PC-9 (cell line): ENCODE measurements around the gene RTN4RL1. TPM values are rescaled to one million over a fixed set of nuclear protein-coding genes. Genes with fewer than 3 reads are reported as not detected.

Experiments used
- BruUV-seq: library from RNA; stranded (reverse); fragments of 400-500 nt; replicated peaks from 2 replicates; lab custom pipeline; 2021; lab: Mats Ljungman, UMichigan
- CTCF ChIA-PET: fragments of 300-600 bp; sonication (Branson Sonifier 250); formaldehyde crosslinking; loops from one replicate; lab custom pipeline; 2022; ENCODE audit warnings: antibody characterized with exemption; lab: Charles Lee
- POLR2A ChIA-PET: fragments of 300-600 bp; sonication (Branson Sonifier 250); formaldehyde crosslinking; loops from one replicate; lab custom pipeline; 2022; ENCODE audit warnings: antibody characterized with exemption; ENCODE audit not compliant: unreplicated experiment; lab: Charles Lee
- DNase-seq, 2 experiments: peaks; one replicate each; pipeline versions ENCODE4 v3.0.0 to v3.0.0-alpha.2; 2015 to 2022; ENCODE audit warnings: mixed read lengths in 1 of 2
- H2AFZ ChIP-seq: fragments of 200-600 bp; sonication (generic); 2 replicates; pipeline ENCODE4 v1.8.1; 2017; ENCODE audit warnings: antibody characterized with exemption
- H3F3A ChIP-seq: fragments of 200-600 bp; sonication (generic); 2 replicates; pipeline ENCODE4 v1.8.1; 2017; ENCODE audit warnings: antibody characterized with exemption, mild to moderate bottlenecking, low read depth; ENCODE audit not compliant: insufficient read depth
- H3K27ac ChIP-seq: fragments of 200-600 bp; sonication (generic); 2 replicates; pipeline ENCODE4 v1.6.1; 2016; ENCODE audit warnings: mixed run types
- H3K27me3 ChIP-seq: fragments of 200-600 bp; sonication (generic); 2 replicates; pipeline ENCODE4 v1.6.1; 2016; ENCODE audit warnings: low read depth, mixed run types; ENCODE audit not compliant: insufficient read depth
- H3K36me3 ChIP-seq: fragments of 200-600 bp; sonication (generic); 2 replicates; pipeline ENCODE4 v1.6.1; 2016; ENCODE audit warnings: low read depth, mixed run types
- H3K4me1 ChIP-seq: fragments of 200-600 bp; sonication (generic); replicated peaks from 2 replicates; pipeline ENCODE4 v1.6.1; 2016; ENCODE audit warnings: mixed run types; ENCODE audit not compliant: insufficient read depth
- H3K4me2 ChIP-seq: fragments of 200-600 bp; sonication (generic); 2 replicates; pipeline ENCODE4 v1.6.1; 2017; ENCODE audit warnings: mixed run types
- H3K4me3 ChIP-seq: fragments of 200-600 bp; sonication (generic); 2 replicates; pipeline ENCODE4 v1.6.1; 2016; ENCODE audit warnings: mixed run types
- H3K79me2 ChIP-seq: fragments of 200-600 bp; sonication (generic); 2 replicates; pipeline ENCODE4 v1.6.1; 2017; ENCODE audit warnings: low read depth, mixed run types
- H3K9me2 ChIP-seq: fragments of 200-600 bp; sonication (generic); 2 replicates; pipeline ENCODE4 v1.8.1; 2017; ENCODE audit warnings: mild to moderate bottlenecking; ENCODE audit not compliant: insufficient read depth
- H3K9me3 ChIP-seq: fragments of 200-600 bp; sonication (generic); 2 replicates; pipeline ENCODE4 v1.8.1; 2016; ENCODE audit warnings: low read depth; ENCODE audit not compliant: insufficient read depth
- H4K20me1 ChIP-seq: fragments of 200-600 bp; sonication (generic); 2 replicates; pipeline ENCODE4 v1.8.1; 2017; ENCODE audit not compliant: insufficient read depth
- EZH2 ChIP-seq: fragments of 200-600 bp; sonication (generic); IDR thresholded peaks from 2 replicates; pipeline ENCODE4 v1.8.0; 2017; ENCODE audit warnings: antibody characterized with exemption, low read depth
- intact Hi-C: fragments of 100-400 bp; cut with micrococcal nuclease; formaldehyde crosslinking; loops from one replicate; pipeline ENCODE4 v1.10.0; 2022; ENCODE audit not compliant: unreplicated experiment
- total RNA-seq: library from RNA; stranded (reverse); gene quantifications from 2 replicates; pipeline ENCODE4 v1.2.3, GENCODE V29; 2021
- TF ChIP-seq, protein P1 (sequence below): fragments of 200-600 bp; sonication (generic); conservative IDR thresholded peaks from 2 replicates; pipeline ENCODE4 v1.6.1; 2017; ENCODE audit warnings: mixed run types, antibody characterized with exemption, mild to moderate bottlenecking, moderate library complexity

The RTN4RL1 gene
- total RNA-seq, 1 experiment from 2014 or later: 0.13 TPM

GRCh38 chr17:2071024-2071385 is 45.9 kb upstream of the RTN4RL1 start:
- TF ChIP-seq, protein P1, sequence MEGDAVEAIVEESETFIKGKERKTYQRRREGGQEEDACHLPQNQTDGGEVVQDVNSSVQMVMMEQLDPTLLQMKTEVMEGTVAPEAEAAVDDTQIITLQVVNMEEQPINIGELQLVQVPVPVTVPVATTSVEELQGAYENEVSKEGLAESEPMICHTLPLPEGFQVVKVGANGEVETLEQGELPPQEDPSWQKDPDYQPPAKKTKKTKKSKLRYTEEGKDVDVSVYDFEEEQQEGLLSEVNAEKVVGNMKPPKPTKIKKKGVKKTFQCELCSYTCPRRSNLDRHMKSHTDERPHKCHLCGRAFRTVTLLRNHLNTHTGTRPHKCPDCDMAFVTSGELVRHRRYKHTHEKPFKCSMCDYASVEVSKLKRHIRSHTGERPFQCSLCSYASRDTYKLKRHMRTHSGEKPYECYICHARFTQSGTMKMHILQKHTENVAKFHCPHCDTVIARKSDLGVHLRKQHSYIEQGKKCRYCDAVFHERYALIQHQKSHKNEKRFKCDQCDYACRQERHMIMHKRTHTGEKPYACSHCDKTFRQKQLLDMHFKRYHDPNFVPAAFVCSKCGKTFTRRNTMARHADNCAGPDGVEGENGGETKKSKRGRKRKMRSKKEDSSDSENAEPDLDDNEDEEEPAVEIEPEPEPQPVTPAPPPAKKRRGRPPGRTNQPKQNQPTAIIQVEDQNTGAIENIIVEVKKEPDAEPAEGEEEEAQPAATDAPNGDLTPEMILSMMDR: no peak
- TF ChIP-seq EZH2: no peak
- H3K36me3 ChIP-seq: no peaks in the 10 kb centered on the region
- H3K27ac ChIP-seq: no peak overlapping the region
- H3K4me1 ChIP-seq: peaks cover 8% of the 10 kb centered on the region; the same call in 1 of the 2 replicates
- ChIA-PET POLR2A (no interaction called here), CTCF (interaction anchor here (0.6 kb wide), 1 partner anchor 12 kb away, joined by 3 read pairs; no protein-coding TSS in a partner anchor)
- H3K9me2 ChIP-seq: no peaks in the 10 kb centered on the region
- intact Hi-C loops: loop anchor here (2.0 kb wide), 1 partner anchor 14 kb away; no protein-coding TSS in a partner anchor
- no peaks in the 10 kb centered on the region for H3K79me2 ChIP-seq
- BruUV-seq: no TSS peak
- no peak for DNase-seq
- no peaks in the 10 kb centered on the region for H4K20me1 ChIP-seq
- H3F3A ChIP-seq: peaks cover 9% of the 10 kb centered on the region; the same call in 1 of the 2 replicates
- no peak overlapping the region for H2AFZ ChIP-seq
- H3K4me2 ChIP-seq: no peak overlapping the region
- no peaks in the 10 kb centered on the region for H3K27me3 ChIP-seq
- H3K9me3 ChIP-seq: no peaks in the 10 kb centered on the region
- no peak overlapping the region for H3K4me3 ChIP-seq

DNA sequence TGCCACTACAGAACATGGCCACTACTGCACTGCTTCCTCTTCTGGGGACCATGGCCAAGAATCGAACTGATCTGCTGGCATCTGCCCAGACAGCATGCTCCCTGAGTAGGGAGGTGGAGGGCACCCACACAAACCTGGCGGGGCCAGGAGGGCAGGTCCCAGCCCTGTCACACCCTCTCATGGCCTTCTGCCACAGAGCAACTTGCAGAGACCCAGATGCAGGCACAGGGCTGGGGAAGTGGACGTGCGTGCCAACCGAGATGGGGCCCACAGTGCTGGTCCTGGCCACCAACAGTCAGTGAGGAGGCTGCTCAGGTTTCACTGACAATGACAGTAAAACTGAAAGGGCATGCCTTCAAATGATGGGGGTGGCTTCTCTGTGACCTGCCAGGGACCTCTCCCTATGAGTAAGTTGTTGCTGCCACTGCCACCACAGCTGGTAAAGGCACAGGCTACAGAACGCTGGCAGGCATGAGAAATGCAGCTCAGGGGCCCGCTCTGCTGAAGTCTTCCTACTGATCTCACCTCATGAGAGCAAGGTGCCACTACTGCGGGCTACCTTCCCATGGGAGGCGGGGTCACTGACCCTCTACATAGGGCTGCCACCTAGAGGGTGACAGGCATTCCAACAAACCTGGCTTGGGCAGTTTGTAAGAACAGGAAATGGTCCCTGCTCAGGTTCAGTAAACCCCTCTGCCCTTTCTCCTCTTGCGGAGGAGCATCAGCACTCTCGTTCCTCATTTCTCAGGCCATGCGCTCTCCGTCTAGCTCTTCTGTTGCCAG is 45.3 kb upstream of the RTN4RL1 start:
- Histone ChIP-seq H3K4me1 (peaks cover 2% of the 10 kb centered on the region; the same call in 1 of the 2 replicates), H4K20me1 (no peaks in the 10 kb centered on the region), H3K9me3 (no peaks in the 10 kb centered on the region), H3F3A (peaks cover 9% of the 10 kb centered on the region; the same call in 1 of the 2 replicates), H3K4me2 (no peak overlapping the region), H2AFZ (no peak overlapping the region), H3K4me3 (no peak overlapping the region), H3K27ac (no peak overlapping the region), H3K27me3 (no peaks in the 10 kb centered on the region), H3K9me2 (no peaks in the 10 kb centered on the region), H3K36me3 (no peaks in the 10 kb centered on the region), H3K79me2 (no peaks in the 10 kb centered on the region)
- ChIA-PET CTCF (no interaction called here), POLR2A (no interaction called here)
- DNase-seq: peak in 1 of 2 experiments; percentile 71
- TF ChIP-seq, protein P1: no peak
- TF ChIP-seq EZH2: no peak
- intact Hi-C loops: loop anchor here (2.0 kb wide), 1 partner anchor 14 kb away; no protein-coding TSS in a partner anchor
- BruUV-seq: no TSS peak

DNA sequence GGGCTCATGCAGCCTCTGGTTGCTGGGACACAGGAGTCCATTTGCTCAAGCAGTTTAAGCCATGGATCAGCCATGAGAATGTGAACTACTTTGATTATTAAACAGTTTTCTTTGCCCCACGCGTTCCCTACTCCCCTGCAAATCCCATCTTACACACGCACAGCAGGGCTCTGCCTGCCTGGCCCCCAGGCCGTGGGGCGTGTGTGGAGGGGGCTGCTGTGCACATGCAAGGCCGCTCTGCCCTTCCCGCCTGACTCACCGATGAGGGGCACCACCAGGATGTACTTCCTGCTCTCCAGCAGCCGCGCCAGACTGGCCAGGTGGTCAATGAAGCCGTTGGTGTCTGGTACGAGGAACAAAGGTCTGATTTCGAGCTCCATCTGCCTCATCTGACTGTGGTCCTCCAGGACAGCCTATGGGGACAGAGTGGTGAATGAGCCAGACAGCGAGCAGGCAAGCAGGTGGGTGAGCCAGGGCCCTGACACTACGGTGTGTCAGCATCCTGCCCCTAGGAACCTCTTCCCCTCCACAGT is 43.5 kb upstream of the RTN4RL1 start:
- Histone ChIP-seq H3K4me3 (no peak overlapping the region), H3K9me2 (no peaks in the 10 kb centered on the region), H3K79me2 (no peaks in the 10 kb centered on the region), H3K36me3 (no peaks in the 10 kb centered on the region), H3K27me3 (no peaks in the 10 kb centered on the region), H3K27ac (no peak overlapping the region), H3K4me2 (no peak overlapping the region), H3K4me1 (no peaks in the 10 kb centered on the region), H3F3A (peaks cover 13% of the 10 kb centered on the region; the same call in 1 of the 2 replicates), H2AFZ (no peak overlapping the region), H4K20me1 (no peaks in the 10 kb centered on the region), H3K9me3 (no peaks in the 10 kb centered on the region)
- BruUV-seq: no TSS peak
- POLR2A ChIA-PET: no interaction called here
- intact Hi-C loops: no loop called here
- DNase-seq: no peak
- TF ChIP-seq EZH2: no peak
- TF ChIP-seq, protein P1: no peak
- CTCF ChIA-PET: interaction anchor here (0.5 kb wide), 1 partner anchor 949 kb away, joined by 4 read pairs; no protein-coding TSS in a partner anchor
